Measurements from ENCODE around the gene TH.

DNA sequence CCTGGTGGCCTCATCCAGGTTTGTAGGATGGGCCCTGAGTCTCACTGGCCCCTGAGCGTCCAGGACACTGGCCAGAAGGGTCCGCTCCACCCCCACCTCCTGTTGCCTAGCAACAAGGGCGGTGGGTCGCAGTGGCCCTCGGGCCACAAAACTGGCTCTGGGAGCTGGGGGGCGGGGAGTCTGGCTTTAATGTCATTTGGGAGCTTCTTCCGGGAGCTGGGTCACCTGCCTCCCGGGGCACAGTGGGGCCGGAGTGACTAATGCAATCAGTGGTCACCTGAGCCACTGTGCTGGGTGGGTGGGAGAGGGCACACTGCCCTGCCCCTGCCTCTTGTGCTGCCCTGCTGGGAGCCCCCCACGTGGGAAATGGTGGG is 2.6 kb downstream of the TH start:
- TF ChIP-seq, protein P1, sequence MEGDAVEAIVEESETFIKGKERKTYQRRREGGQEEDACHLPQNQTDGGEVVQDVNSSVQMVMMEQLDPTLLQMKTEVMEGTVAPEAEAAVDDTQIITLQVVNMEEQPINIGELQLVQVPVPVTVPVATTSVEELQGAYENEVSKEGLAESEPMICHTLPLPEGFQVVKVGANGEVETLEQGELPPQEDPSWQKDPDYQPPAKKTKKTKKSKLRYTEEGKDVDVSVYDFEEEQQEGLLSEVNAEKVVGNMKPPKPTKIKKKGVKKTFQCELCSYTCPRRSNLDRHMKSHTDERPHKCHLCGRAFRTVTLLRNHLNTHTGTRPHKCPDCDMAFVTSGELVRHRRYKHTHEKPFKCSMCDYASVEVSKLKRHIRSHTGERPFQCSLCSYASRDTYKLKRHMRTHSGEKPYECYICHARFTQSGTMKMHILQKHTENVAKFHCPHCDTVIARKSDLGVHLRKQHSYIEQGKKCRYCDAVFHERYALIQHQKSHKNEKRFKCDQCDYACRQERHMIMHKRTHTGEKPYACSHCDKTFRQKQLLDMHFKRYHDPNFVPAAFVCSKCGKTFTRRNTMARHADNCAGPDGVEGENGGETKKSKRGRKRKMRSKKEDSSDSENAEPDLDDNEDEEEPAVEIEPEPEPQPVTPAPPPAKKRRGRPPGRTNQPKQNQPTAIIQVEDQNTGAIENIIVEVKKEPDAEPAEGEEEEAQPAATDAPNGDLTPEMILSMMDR (IDR thresholded peaks at IDR 0.05): no peak
- TF ChIP-seq POLR2A (IDR thresholded peaks at IDR 0.05) (no peak), POLR2AphosphoS5 (IDR thresholded peaks at IDR 0.05) (no peak)

All from breast epithelium (tissue), 3 donors.